Dermis blood vessel endothelial cell (primary cell): ENCODE measurements around the gene SAA1. TPM values are rescaled to one million over a fixed set of nuclear protein-coding genes. Genes with fewer than 3 reads are reported as not detected.
A peak's percentile ranks its signal among the peaks of the same experiment; 100 is the strongest.

Experiments
- DNase-seq: peaks from one replicate; pipeline ENCODE4 v3.0.0; 2010
- total RNA-seq: library from RNA; depleted of rRNA; stranded (reverse); fragments of >200 nt; gene quantifications from 2 replicates; pipeline ENCODE4 v1.2.3, GENCODE V29; 2014

The SAA1 gene
- total RNA-seq, 1 donor from 2014 or later: 3.1 TPM

DNA sequence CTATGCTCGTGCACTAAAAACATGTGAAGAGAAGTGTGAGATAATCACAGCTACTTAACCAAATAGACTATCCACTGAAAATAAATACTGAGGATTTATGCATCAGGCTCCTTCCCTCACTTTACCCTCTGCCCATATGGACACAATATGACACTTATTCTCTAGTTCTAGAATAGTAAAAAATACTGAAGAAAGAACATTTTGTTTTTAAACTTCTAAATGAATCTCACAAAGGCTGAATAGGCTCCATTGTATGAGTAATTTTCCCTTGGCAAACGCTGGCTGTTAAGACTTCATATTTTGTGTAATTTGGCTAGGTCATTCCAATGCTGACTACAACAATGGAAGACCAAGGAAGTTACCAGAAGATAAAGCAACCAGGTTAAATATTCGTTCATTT is 45.9 kb downstream of the SAA1 start:
- DNase-seq: peak; percentile 16

DNA sequence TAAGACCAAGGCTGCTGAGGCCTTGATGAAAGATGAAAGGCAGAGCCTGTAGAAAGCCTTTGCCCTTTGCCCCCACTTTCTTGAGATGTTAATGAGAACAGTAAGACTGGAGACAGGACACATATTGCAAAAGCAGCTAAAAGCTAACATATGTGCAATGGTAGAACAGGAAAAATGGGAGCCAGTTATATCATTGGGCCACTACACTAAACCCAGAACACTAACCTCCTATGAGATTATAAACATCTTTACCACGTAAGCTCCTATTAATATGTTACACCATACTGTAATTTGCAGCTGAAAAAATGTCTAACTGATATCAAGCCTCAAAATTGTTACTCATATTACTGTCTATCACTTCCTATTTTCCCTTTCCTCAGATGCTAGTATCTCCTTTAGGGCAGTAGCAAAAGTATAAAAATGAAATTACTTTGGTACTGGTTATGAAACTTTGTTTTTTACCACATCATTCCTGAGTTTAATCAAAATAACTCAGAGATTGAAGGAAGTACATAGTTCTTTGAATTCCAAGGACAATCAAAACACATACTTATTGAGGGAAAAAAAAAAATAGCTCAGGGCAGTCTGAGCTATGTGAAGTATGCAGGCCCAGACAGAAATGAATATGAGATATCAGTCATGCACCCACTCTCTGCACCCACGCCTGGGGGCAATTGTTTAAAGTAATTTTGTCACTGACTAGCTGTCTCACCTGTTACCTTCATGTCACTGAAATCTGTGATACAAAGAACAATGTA is 46.8 kb downstream of the SAA1 start:
- no peak for DNase-seq

DNA sequence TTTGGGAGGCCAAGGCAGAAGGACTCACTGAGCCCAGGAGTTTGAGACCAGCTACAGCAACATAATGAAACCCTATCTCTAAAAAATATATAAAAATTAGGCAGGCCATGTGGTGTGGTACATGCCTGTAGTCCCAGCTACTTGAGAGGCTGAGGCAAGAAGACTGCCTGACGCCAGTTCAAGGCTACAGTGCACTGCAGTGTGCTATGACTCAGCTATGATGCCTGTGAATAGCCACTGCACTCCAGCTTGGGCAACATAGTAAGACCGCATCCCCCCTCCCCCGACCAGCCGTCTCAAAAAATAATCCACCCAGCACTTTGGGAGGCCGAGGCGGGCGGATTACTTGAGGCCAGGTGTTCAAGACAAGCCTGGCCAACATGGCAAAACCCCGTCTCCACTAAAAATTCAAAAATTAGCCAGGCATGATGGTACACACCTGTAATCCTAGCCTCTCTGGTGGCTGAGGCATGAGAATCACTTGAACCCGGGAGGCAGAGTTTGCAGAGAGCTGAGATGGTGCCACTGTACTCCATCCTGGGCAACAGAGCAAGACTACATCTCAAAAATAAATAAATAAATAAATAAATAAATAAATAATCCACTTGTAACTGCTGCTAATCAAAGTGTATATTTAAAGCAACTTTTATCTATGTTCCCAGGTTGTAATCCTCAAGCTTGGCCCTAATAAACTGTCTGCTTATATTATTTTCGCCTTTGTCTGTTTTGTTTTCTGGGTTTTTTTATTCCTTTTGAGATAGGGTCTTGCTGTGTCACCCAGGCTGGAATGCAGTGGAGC is 48.1 kb downstream of the SAA1 start:
- no peak for DNase-seq

DNA sequence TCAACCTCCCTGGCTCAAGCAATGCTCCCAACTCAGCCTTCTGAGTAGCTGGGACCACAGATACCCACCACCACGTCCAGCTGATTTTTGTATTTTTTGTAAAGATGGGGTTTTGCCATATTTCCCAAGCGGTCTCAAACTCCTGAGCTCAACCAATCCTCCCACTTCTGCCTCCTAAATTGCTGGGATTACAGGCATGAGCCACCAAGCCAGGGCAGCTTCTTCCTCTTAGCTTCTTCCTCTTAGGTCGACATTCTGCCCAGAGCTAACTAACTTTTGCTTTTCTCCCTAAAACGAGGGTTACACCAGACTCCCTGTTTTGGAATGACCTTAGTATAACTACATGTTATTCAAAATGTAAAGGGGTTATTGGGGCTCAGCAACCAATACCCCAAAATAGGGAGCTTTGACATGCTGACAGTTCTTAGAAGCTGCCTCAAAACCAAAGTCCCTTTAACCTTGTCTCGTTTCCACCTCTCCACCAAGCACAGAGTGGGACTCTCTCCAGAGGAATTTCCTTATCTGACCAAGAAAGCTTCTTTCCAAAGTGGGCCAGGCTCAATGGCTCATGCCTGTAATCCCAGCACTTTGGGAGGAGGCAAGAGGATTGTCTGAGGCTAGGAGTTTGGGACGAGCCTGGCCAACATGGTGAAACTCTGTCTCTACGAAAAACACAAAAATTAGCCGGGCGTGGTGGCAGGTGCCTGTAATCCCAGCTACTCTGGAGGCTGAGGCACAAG is 48.9 kb downstream of the SAA1 start:
- no peak for DNase-seq

DNA sequence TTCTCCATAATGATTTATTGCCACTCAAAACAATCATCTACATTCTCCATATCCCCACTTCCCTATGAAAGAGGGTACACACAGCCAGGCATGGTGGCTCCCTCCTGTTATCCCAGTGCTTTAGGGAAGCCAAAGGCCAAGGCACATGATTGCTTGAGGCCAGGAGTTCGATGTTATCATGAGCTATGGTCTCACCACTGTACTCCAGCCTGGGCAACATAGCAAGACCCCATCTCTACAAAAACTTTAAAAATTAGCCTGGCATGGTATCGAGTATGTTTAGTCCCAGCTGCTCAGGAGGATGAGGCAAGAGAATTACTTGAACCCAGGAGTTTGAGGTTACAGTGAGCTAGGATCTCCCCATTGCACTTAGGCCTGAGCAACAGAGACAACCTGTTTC is 49.8 kb downstream of the SAA1 start:
- no peak for DNase-seq

DNA sequence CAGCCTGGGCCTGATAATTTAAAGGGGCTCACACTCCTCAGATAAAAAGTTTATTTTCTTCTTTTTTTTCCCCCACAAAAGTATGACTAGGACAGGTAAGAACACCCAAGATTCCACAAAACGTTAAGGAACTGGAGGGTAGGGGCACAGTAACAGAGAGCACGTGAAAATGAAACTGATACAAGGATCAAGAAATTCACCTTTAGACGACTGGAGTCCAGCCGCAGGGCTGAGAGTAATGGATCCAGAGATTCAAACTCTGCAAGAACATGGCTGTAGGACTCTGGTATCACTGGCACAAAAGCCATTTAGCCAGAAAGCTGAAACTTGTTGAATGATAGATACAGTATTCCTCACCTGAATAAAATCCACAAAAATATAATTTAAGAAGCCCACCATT is 51.5 kb downstream of the SAA1 start:
- DNase-seq: no peak

Other genes starting within 250 kb of the SAA1 start
- gene TPH1, start 220.0 kb upstream of the SAA1 start, total RNA-seq: under 0.01 TPM in 1 of 2 replicates, not detected in the other
- gene SAAL1, start 160.2 kb upstream of the SAA1 start, total RNA-seq: 18.0 and 24.7 TPM in 2 replicates
- gene MRGPRX3, start 133.7 kb upstream of the SAA1 start, total RNA-seq: not detected in 2 replicates
- 0.19 and 0.51 TPM in 2 replicates for gene MRGPRX4, start 93.4 kb upstream of the SAA1 start, total RNA-seq
- gene SAA4, start 29.5 kb upstream of the SAA1 start, total RNA-seq: not detected in 2 replicates
- gene SAA2, start 17.6 kb upstream of the SAA1 start, total RNA-seq: 0.70 and 2.0 TPM in 2 replicates
- gene HPS5, start 55.9 kb downstream of the SAA1 start, total RNA-seq: 26.0 and 38.8 TPM in 2 replicates
- 66.9 and 77.4 TPM in 2 replicates for gene GTF2H1, start 56.3 kb downstream of the SAA1 start, total RNA-seq
- gene LDHA, start 128.3 kb downstream of the SAA1 start, total RNA-seq: 281 and 549 TPM in 2 replicates
- 0.34 TPM in 1 of 2 replicates, not detected in the other for gene LDHC, start 146.1 kb downstream of the SAA1 start, total RNA-seq
- not detected in 2 replicates for gene LDHAL6A, start 189.6 kb downstream of the SAA1 start, total RNA-seq